ENCODE data around the gene PXDN.

DNA sequence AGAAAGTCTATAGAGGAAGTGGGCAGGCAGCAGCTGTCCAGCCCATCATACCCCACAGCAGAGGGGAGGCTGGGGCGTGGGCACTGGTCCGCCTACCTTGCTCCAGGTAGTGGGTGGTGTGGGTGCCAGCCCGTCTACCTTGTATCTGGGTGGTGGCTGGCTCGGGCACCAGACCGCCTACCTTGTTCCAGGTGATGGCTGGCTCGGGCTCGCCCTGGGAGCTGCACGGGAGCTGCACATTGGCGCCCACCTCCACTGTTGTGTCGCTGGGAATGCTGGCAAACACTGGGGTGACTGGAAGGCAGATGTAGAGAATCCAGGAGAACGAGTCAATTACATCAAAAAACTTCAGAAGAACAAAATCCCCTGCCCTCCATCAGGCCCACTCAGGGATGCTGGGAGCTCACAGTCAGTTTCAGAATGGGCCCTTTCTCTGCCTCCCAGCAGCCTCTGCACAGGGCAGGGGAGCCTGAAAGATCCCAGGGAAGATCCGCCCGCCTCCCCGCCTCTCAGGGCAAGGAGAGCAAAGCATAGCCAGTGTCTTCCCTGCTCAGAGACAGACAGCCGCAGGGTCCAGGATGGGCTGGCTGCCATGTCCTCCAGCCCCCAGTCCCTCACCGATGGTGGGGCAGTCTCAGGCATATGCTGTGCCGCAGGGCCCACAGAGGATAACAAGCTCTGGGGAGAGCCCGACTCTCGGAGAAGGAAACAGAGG lies 82.3 kb downstream of the PXDN start:
- TF ChIP-seq HDAC6 (IDR thresholded peaks at IDR 0.05; ENCODE audit: unreplicated experiment) (no peak), CBX3 (IDR thresholded peaks at IDR 0.05; ENCODE audit: borderline replicate concordance, low read depth) (no peak), SIX5 (IDR thresholded peaks at IDR 0.05; ENCODE audit: low read depth, low read length, severe bottlenecking) (no peak)

All from GM12878 (cell line).